HG02884 (cell line): ENCODE results near the gene OMP.
A peak's percentile ranks its signal among the peaks of the same experiment; 100 is the strongest.
"Not testable (repeated sequence)": the region's sequence is repeated elsewhere in the genome, so short reads cannot be mapped to it uniquely, and the experiment has no call there.

Experiments used
- ATAC-seq: cut with Tn5 transposase; IDR thresholded peaks from one replicate; pipeline ENCODE4 v1.9.1; 2021; ENCODE audit warnings: mild to moderate bottlenecking, moderate library complexity; ENCODE audit not compliant: unreplicated experiment

Gene OMP

GRCh38 chr11:77084581-77085191, 18.0 kb upstream of the OMP start:
- no peak for ATAC-seq

- ATAC-seq = no peak
Observed at GRCh38 chr11:77085652-77086051, 17.0 kb upstream of the OMP start.

DNA sequence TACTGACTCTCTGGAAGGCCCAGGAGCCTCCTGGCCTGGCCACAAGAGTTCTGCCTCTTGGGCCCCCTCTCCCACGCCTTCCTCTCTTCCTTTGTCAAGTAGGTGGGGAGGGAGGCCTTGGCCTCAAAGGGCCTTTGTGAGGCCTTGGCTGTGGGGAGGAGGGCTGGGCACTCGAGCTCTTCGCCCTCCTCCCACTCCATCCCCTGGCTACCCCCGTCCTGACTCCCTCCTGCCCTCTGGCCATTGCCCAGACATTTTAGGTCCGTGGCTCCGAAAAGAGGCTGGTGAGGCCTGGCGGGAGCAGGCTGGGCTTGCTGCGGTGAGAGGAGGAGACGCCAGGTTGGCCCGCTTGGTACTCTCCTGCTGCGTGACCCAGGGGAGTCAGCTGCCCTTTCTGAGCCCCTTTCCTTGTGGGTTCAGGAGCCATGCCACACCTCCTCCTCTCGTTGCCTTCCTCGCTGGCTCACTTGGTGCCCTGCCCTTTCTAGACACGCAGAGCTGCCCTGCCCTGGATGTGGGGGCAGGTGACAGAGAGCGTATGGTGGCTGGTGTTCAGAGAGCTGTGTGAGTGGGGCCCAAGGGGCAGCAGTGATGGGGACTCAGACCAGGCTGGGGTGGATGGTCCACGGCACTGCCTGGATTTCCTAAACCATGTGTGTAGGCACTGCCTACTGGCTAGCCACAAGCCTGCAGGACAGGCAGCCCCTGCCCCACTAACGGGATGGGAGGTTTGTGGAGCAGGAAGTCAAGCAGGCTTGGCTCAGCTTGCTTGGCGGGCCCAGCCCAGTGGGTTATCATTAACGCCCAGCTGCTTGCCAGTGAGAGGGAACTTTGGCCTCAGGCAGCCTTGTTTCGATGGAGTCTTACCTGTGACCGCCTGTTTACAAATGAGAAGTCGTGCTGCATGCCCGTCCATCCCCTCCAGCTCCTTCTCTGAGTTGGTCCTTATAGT, 15.8 kb upstream of the OMP start:
- no peak for ATAC-seq

GRCh38 chr11:77087723-77088225, 14.9 kb upstream of the OMP start:
- no peak for ATAC-seq

GRCh38 chr11:77088236-77089003, 14.2 kb upstream of the OMP start:
- ATAC-seq = no peak

- ATAC-seq = no peak
Observed at GRCh38 chr11:77089004-77089545, 13.6 kb upstream of the OMP start.

DNA sequence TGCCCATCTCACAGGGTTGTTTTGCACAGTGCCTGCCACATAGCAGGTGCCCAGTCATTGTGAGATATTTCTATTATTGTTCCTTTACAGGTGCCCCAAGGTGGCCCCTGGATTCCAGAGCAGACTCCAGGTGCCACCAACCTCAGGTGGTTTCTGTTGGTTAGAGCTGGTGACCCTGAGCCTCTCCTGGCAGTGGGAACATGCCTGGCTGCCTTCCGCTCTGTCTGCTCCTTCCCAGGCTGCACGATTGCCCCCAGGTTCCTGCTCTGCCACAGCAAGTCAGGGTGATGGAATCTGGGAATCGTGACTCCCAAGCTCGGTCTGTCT, 12.6 kb upstream of the OMP start:
- ATAC-seq = no peak

DNA sequence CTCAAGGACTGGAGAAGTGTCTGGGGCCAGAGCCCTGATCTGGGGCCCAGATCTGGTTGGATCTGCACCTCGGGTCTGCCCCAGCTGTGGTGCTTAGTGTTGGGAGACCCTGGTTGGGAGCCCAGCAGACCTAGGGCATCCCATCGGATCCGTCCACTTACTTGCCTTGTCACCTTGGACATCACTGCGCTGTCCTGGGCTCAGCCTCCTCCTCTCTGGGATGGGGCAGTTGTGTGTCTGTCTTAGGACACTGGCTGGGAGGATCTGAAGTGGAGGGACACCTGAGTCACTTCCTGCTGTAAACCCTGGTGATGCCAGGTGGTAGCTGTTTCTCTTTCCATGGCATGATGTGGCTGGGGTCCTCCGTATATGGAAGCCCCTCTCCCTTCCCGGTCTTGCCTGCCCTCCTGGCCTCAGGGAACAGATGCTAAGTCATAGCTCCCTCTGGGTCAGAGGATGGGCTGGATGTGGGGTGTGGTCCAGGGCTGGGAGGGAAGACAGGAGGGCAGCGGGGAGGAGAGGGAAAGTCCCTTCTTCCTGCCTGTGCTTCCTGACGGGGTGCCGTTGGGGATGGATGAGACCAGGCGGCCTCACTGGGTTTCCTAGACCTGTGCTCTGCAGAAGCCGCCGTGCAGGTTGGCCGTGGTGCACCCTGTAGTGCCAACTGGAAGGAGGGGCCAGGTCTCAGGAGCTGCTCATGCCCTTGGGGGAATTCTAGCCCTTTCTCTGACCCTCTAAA, 12.1 kb upstream of the OMP start:
- no peak for ATAC-seq

GRCh38 chr11:77091146-77091940, 11.3 kb upstream of the OMP start:
- peak; percentile 91 for ATAC-seq

- ATAC-seq = no peak
Observed at GRCh38 chr11:77092382-77092781, 10.3 kb upstream of the OMP start.

GRCh38 chr11:77093056-77093891, 9.4 kb upstream of the OMP start:
- no peak for ATAC-seq

DNA sequence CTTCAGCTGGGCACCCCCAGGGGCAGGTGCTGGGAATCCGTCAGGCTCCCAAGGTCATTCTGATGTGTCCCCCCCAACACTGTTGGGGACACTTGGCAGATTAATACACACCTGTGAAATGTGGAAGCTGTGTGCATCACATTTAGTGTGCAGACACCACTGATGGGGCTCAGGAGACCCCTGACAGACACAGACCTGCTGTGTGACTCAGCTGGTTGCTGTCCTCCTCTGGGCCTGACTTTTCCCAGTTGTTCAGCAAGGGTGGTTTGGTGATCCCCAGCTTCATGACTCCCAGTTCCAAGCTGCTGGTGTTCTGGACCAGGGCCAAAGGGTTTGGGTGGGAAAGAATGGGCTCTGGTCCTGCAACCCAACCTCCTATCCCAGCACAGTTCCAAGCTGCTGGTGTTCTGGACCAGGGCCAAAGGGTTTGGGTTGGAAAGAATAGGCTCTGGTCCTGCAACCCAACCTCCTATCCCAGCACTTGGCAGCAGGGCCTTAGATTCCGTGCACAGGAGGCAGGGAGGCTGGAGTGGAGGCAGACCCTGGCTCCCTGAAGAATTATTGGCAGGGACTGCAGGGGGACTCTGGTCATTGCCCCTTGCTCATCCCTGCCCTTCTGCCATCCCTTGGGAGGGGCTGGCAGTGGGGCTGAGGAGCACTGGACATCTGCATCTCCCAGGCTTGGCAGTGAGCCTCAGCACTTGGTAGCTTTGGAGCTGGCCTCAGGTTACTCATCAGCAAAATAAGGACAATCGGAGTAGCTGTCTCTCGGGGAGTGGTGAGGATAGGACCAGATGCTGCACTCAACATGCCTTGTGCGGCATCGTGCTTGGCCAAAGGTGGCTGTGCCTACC, 8.4 kb upstream of the OMP start:
- ATAC-seq = no peak

DNA sequence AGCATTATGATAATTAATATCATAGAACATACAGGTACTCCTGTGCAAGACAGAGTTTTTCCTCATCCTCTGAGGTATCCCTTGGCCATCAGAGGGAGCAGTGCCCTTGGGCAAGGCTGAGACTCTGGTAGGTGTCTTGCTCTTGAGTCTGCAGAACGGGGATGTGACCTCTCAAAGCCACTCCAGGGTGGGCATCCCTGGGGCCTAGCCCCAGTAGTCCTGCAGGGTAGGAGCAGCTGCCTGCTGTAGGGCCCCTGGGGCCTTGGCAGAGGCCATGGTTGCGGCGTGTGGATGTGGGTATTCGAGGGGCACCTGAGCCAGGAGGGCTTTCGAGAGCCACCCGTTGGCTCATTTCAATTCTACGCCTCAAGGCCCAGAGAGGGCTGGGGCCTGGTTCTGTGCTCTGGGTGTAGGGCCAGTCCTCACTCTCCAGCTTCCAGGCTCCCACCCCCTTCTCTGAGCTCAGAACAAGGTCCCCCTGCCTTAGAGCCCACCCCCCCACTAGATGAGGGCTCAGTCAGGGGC, 7.7 kb upstream of the OMP start:
- no peak for ATAC-seq

DNA sequence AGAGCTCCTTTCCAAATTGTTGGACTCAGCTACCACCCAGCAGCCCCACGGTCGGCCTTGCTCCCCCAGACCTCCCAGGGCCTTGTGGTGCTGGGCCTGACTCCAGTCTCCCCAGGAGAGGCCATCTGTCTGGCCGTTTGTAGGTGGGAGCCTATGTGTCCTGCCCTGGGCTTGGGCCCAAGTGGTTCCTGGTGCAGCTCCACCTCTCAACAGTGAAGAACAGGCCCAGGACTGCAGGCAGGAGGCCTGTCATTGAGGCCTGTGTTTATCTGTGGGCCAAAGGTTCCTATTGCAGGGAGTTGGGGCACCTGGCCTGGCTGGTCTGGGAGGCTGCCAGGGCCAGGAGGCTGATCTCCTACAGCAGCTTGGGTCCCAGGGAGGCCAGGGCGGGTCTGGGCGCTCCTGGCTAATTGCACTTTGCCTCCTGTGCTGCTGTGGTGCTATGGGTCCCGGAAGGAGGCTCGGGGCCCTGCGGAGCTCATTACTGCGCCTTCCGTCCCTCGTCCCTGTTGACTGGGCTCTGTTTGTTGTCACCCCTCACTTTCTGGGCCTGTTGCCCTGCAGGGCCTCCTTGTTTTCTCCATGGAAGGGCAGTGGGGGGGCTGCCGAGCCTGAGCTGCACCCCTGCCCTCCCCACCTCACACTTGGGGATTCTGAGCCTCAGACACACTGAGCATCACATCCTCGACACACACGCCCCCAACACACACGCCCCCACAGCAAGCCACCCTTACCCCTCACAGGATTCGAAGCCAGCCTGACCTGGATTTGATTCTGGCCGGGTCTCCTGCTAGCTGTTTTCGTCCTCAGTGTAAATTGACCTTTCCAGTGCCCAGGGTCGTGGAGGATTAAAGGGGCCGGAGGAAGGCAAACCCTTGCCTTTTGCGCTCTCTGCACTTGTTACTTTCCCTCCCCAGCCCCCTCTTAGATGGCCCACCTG, 6.8 kb upstream of the OMP start:
- no peak for ATAC-seq

DNA sequence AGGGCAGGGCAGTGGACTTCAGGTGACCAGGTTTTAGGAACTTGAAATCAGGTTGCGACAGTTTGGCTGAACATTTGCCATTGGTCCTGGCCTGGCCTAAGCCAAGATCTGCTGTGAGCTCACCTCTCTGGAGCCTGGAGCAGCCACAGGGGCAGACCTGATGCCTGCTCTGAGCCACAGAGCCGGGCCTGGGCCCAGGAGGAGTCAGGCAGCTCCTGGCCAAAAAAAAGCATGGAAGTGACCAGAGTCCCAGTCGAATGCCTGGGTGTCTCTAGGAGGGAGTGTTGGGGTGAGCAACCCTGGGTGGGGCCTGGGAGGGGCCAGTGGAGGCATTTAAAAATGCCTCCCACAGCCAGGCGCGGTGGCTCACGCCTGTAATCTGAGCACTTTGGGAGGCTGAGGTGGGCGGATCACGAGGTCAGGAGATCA, 6.0 kb upstream of the OMP start:
- no peak for ATAC-seq

DNA sequence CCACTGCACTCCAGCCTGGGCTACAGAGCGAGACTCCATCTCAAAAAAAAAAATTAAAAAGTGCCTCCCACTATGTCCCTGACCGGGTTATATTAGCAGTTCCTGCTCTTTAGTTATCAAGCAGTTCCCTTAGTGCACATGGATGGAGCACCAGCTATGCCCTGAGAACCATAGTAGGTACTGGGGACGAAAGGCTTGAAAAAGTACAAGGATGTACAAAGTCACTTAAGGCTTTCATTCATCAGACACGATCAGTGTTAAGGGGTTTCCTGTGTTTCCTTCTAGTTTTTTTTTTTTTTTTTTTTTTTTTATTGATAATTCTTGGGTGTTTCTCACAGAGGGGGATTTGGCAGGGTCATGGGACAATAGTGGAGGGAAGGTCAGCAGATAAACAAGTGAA, 5.5 kb upstream of the OMP start:
- ATAC-seq = not testable (repeated sequence)
